KMS-11 (cell line): ENCODE data around the gene RAPSN.

ENCODE experiments used
- H2AFZ ChIP-seq: fragments of 200-600 bp; sonication (generic); 2 replicates; pipeline ENCODE4 v1.6.1; 2016; ENCODE audit warnings: antibody characterized with exemption, mixed run types, low read depth
- H3K27ac ChIP-seq: fragments of 200-600 bp; sonication (generic); 2 replicates; pipeline ENCODE4 v1.6.1; 2016; ENCODE audit warnings: mild to moderate bottlenecking, mixed run types
- H3K27me3 ChIP-seq: fragments of 200-600 bp; sonication (generic); 2 replicates; pipeline ENCODE4 v1.6.1; 2017; ENCODE audit warnings: mild to moderate bottlenecking, low read depth, mixed run types, moderate library complexity; ENCODE audit not compliant: insufficient read depth
- H3K36me3 ChIP-seq: fragments of 200-600 bp; sonication (generic); 2 replicates; pipeline ENCODE4 v1.6.1; 2017; ENCODE audit warnings: mild to moderate bottlenecking, mixed run types; ENCODE audit not compliant: insufficient read depth
- H3K4me1 ChIP-seq: fragments of 200-600 bp; sonication (generic); 2 replicates; pipeline ENCODE4 v1.6.1; 2016; ENCODE audit warnings: mild to moderate bottlenecking, low read depth, mixed run types; ENCODE audit not compliant: poor library complexity, severe bottlenecking
- H3K4me2 ChIP-seq: fragments of 200-600 bp; sonication (generic); 2 replicates; pipeline ENCODE4 v1.7.0; 2016; ENCODE audit warnings: mild to moderate bottlenecking, mixed run types
- H3K4me3 ChIP-seq: fragments of 200-600 bp; sonication (generic); IDR thresholded peaks from 2 replicates; pipeline ENCODE4 v1.6.1; 2017; ENCODE audit warnings: low read depth, low read length, mixed read lengths; ENCODE audit not compliant: insufficient read depth
- H3K79me2 ChIP-seq: fragments of 200-600 bp; sonication (generic); 2 replicates; pipeline ENCODE4 v1.6.1; 2016; ENCODE audit warnings: low read depth, mixed run types; ENCODE audit not compliant: insufficient read depth
- H3K9ac ChIP-seq: fragments of 200-600 bp; sonication (generic); 2 replicates; pipeline ENCODE4 v1.6.1; 2016; ENCODE audit warnings: mild to moderate bottlenecking, mixed run types
- H4K20me1 ChIP-seq: fragments of 200-600 bp; sonication (generic); 2 replicates; pipeline ENCODE4 v1.6.1; 2016; ENCODE audit warnings: mild to moderate bottlenecking, mixed run types; ENCODE audit not compliant: insufficient read depth
- TF ChIP-seq, protein P1 (sequence below): fragments of 200-600 bp; sonication (generic); conservative IDR thresholded peaks from 2 replicates; pipeline ENCODE4 v1.6.1; 2017; ENCODE audit warnings: low read depth, mild to moderate bottlenecking, antibody characterized with exemption, low read length, moderate library complexity, mixed read lengths

Gene RAPSN

DNA sequence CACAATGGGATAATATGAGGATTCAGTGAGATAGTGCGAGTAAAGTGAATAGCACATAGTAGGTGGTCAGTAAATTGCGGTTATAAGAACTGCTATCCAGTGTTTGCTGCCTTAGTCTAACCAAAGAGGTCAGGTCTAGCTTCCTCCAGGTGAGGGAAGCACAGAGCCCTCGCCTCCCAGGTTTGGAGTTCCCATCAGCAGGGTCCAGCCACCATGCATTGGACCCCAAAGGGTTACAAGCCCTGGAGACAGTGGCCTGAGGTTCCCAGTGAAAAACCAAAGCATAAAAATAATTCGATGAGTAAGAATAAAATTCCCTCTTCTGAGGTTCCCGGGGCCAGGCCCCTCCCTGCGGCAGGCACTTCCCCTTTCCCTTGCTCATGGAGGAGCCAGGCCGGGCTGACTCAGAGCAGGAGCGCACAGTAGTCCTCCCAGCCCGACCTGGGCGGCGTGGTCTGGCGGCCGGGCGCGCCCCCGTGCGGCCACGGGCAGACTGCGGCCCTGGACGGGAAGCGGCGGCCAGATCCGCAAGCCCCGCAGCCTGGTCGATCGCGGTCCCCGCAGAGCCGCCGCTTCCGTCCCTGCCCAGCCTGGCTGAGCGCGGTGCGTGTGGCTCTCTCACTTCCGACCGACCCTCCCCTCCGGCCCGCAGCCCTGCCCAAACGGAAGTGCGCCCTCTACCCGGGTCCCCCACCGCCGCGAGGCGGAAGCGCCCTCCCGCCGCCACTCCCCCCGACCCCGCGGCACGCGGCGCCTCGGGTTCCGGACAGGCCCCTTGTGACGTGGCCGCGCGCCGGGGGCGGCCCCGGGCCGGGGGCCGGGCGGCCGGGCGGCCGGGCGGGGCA lies 41.0 kb downstream of the RAPSN start, which contains the start of gene SLC39A13:
TSS of gene SLC39A13 (plus strand) at position 845 of the 845 bp plus-strand sequence. CDS start 1,505 bp downstream, outside the sequence.
- TF ChIP-seq, protein P1, sequence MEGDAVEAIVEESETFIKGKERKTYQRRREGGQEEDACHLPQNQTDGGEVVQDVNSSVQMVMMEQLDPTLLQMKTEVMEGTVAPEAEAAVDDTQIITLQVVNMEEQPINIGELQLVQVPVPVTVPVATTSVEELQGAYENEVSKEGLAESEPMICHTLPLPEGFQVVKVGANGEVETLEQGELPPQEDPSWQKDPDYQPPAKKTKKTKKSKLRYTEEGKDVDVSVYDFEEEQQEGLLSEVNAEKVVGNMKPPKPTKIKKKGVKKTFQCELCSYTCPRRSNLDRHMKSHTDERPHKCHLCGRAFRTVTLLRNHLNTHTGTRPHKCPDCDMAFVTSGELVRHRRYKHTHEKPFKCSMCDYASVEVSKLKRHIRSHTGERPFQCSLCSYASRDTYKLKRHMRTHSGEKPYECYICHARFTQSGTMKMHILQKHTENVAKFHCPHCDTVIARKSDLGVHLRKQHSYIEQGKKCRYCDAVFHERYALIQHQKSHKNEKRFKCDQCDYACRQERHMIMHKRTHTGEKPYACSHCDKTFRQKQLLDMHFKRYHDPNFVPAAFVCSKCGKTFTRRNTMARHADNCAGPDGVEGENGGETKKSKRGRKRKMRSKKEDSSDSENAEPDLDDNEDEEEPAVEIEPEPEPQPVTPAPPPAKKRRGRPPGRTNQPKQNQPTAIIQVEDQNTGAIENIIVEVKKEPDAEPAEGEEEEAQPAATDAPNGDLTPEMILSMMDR = peak; percentile 65
- H3K4me2 ChIP-seq = peak within 1 kb of the TSS; percentile 100
- peak within 1 kb of the TSS; percentile 62; the same call in 1 of the 2 replicates for H3K9ac ChIP-seq
- H2AFZ ChIP-seq = peak within 1 kb of the TSS; percentile 82
- H3K4me1 ChIP-seq = peaks cover 7% of the 10 kb centered on the region
- H3K79me2 ChIP-seq = no peaks in the 10 kb centered on the region
- no peak within 1 kb of the TSS for H3K4me3 ChIP-seq
- H3K27ac ChIP-seq = peak within 1 kb of the TSS; percentile 48
- no peaks in the 10 kb centered on the region for H4K20me1 ChIP-seq
- no peaks in the 10 kb centered on the region for H3K36me3 ChIP-seq
- no peaks in the 10 kb centered on the region for H3K27me3 ChIP-seq

- H3K4me3 ChIP-seq = no peak overlapping the region
- peak overlapping the region; percentile 62; the same call in 1 of the 2 replicates for H3K9ac ChIP-seq
- TF ChIP-seq, protein P1 = no peak
These were observed 41.8 kb downstream of the RAPSN start for GRCh38 chr11:47406896-47407745.

DNA sequence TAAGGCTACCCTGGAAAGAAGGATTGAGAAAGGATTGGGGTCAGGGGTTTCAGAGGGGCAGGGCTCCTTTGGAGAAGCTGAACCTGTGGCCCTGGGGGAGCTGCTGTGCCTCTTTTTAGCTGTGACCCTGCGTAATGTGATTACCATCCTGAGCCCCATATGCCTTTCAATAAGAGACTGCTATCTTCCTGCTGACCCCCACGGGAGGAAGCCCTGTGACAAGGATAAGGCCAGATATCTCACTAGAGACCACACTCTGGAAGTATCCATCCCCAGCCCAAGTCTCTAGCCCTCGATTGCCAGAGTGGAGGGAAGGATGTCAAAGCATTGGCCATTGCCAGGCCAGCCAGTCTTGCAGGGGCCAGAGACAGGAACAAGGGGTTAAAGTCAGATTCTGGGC lies 45.4 kb downstream of the RAPSN start:
- H3K4me2 ChIP-seq = no peak overlapping the region
- H4K20me1 ChIP-seq = no peaks in the 10 kb centered on the region
- peaks cover 16% of the 10 kb centered on the region for H3K4me1 ChIP-seq
- no peak overlapping the region for H3K4me3 ChIP-seq
- H3K27me3 ChIP-seq = no peaks in the 10 kb centered on the region
- H3K27ac ChIP-seq = no peak overlapping the region
- no peak overlapping the region for H2AFZ ChIP-seq
- H3K79me2 ChIP-seq = no peaks in the 10 kb centered on the region
- TF ChIP-seq, protein P1 = no peak
- no peaks in the 10 kb centered on the region for H3K36me3 ChIP-seq
- no peak overlapping the region for H3K9ac ChIP-seq

More at GRCh38 chr11:47406896-47407745, 41.8 kb downstream of the RAPSN start:
- H3K27ac ChIP-seq = peak overlapping the region; percentile 48; the same call in 1 of the 2 replicates
- no peaks in the 10 kb centered on the region for H4K20me1 ChIP-seq
- peak overlapping the region; percentile 63; the same call in 1 of the 2 replicates for H2AFZ ChIP-seq
- H3K79me2 ChIP-seq = no peaks in the 10 kb centered on the region
- H3K4me1 ChIP-seq = peaks cover 7% of the 10 kb centered on the region
- H3K36me3 ChIP-seq = no peaks in the 10 kb centered on the region
- no peaks in the 10 kb centered on the region for H3K27me3 ChIP-seq
- H3K4me2 ChIP-seq = peak overlapping the region; percentile 72

DNA sequence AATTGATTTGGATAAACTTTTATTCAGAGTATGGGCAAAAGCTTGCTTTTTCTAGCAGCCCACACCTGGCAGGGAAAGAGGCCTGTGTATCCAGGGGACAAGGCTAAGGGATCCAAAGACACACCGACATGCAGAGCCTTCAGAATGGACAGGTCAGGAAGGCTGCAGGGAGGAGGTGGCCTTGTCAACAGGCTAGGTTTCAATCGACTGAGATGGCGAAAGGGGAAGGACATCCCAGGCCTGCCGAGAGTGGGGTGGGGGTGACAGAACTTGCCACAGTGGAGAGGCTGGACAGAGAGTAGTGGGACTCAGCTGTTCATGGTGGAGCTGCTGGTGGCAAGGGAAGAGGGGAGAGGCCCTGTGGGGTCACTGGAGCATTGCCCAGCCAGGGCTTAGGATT lies 45.8 kb downstream of the RAPSN start:
- Histone ChIP-seq H3K36me3 (no peaks in the 10 kb centered on the region), H2AFZ (no peak overlapping the region), H3K4me3 (no peak overlapping the region), H3K4me1 (peaks cover 16% of the 10 kb centered on the region), H3K27me3 (no peaks in the 10 kb centered on the region), H3K4me2 (no peak overlapping the region), H3K9ac (no peak overlapping the region), H4K20me1 (no peaks in the 10 kb centered on the region), H3K27ac (no peak overlapping the region), H3K79me2 (no peaks in the 10 kb centered on the region)
- TF ChIP-seq, protein P1 = no peak
